HepG2 (cell line): Measurements from ENCODE around the gene CD180. TPM values are rescaled to one million over a fixed set of nuclear protein-coding genes. Genes with fewer than 3 reads are reported as not detected.
A peak's percentile ranks its signal among the peaks of the same experiment; 100 is the strongest.

ENCODE experiments used
- ATAC-seq: fragments of 200-7000 bp; cut with Tn5 transposase; 3 replicates; pipeline ENCODE4 v1.9.1; 2020; ENCODE audit warnings: mild to moderate bottlenecking, moderate library complexity
- BruUV-seq: library from RNA; stranded (reverse); fragments of 400-500 nt; replicated peaks from 2 replicates; lab custom pipeline; 2021; lab: Mats Ljungman, UMichigan
- CTCF ChIA-PET: fragments of 300-600 bp; formaldehyde crosslinking; extraction: SDS; loops from one replicate; lab custom pipeline; 2021; ENCODE audit warnings: low total read pairs, inconsistent platforms, low intra/inter-chr PET ratio; lab: Yijun Ruan, JAX
- POLR2A ChIA-PET: fragments of 350-600 bp; sonication (Branson Sonifier 250); formaldehyde crosslinking; loops from one replicate; lab custom pipeline; 2020; ENCODE audit warnings: antibody characterized with exemption, inconsistent platforms; lab: Yijun Ruan, JAX
- DNase-seq: peaks from one replicate; pipeline ENCODE4 v3.0.0-alpha.2; 2015; ENCODE audit warnings: low spot score
- FAIRE-seq: peaks from 3 replicates; lab custom pipeline; 2011; peaks lifted over from hg19 to GRCh38; lab: Jason Lieb, UNC
- H2AFZ ChIP-seq: one replicate; pipeline ENCODE4 v1.6.1; 2011; ENCODE audit warnings: low read length, inconsistent platforms
- H3K27ac ChIP-seq: fragments of 300-600 bp; 3 replicates; pipeline ENCODE4 v1.8.0; 2011; ENCODE audit warnings: mixed run types, mild to moderate bottlenecking, mixed read lengths, low read length, inconsistent platforms; ENCODE audit not compliant: insufficient read depth; ENCODE audit errors: extremely low read length
- H3K27me3 ChIP-seq, 2 experiments: fragments of 200-600 bp in 1 of 2; 2 replicates in 1 of 2; 3 replicates in 1 of 2; pipeline versions ENCODE4 v1.6.0 to v1.8.0; 2011; ENCODE audit warnings: low read length in 2 of 2, mild to moderate bottlenecking in 2 of 2, moderate library complexity in 2 of 2, inconsistent platforms in 1 of 2; ENCODE audit not compliant: insufficient read depth in 2 of 2, control insufficient read depth in 1 of 2
- H3K36me3 ChIP-seq, 2 experiments: fragments of 200-600 bp in 1 of 2; replicated peaks in 1 of 2; 2 replicates in 1 of 2; 3 replicates in 1 of 2; pipeline versions ENCODE4 v1.5.1 to v1.8.0; 2011; ENCODE audit warnings: low read length in 2 of 2, inconsistent platforms in 1 of 2; ENCODE audit not compliant: insufficient read depth in 2 of 2, control insufficient read depth in 1 of 2
- H3K4me1 ChIP-seq: 2 replicates; pipeline ENCODE4 v1.5.1; 2012; ENCODE audit warnings: low read length, inconsistent platforms; ENCODE audit not compliant: insufficient read depth
- H3K4me2 ChIP-seq: 2 replicates; pipeline ENCODE4 v1.6.0; 2011; ENCODE audit warnings: low read depth, low read length, inconsistent platforms
- H3K4me3 ChIP-seq, 3 experiments: fragments of 200-600 bp in 1 of 3; sonication (generic), shearing (Covaris generic) in 1 of 3; replicated peaks in 1 of 3; 2 replicates each; pipeline ENCODE4 v1.5.1; 2011 to 2016; ENCODE audit warnings: low read length in 3 of 3, inconsistent platforms in 2 of 3, low read depth in 2 of 3, mild to moderate bottlenecking in 2 of 3, control low read depth in 1 of 3, mixed read lengths in 1 of 3; ENCODE audit not compliant: insufficient read depth in 1 of 3
- H3K79me2 ChIP-seq: one replicate; pipeline ENCODE4 v1.6.1; 2011; ENCODE audit warnings: low read length, inconsistent platforms; ENCODE audit not compliant: insufficient read depth
- H3K9ac ChIP-seq: 2 replicates; pipeline ENCODE4 v1.6.0; 2011; ENCODE audit warnings: mild to moderate bottlenecking, low read depth, low read length, inconsistent platforms; ENCODE audit not compliant: insufficient read depth
- H3K9me3 ChIP-seq: 2 replicates; pipeline ENCODE4 v1.5.1; 2012; ENCODE audit warnings: mild to moderate bottlenecking, low read length
- H4K20me1 ChIP-seq: 2 replicates; pipeline ENCODE4 v1.6.0; 2011; ENCODE audit warnings: inconsistent platforms, mild to moderate bottlenecking, low read length, moderate library complexity; ENCODE audit not compliant: insufficient read depth
- AHR ChIP-seq: IDR thresholded peaks from 2 replicates; pipeline ENCODE4 v1.6.1; 2018; ENCODE audit warnings: missing genetic modification reagents, missing compliant biosample characterization
- ATF7-NPFF ChIP-seq: sonication (generic); formaldehyde crosslinking; IDR thresholded peaks from 2 replicates; pipeline ENCODE4 v1.8.1; 2023; ENCODE audit warnings: mild to moderate bottlenecking, low read depth, missing genetic modification reagents, moderate library complexity
- CC2D1A ChIP-seq: sonication (generic); formaldehyde crosslinking; IDR thresholded peaks from 2 replicates; pipeline ENCODE4 v1.8.1; 2023; ENCODE audit warnings: mild to moderate bottlenecking, missing genetic modification reagents
- SRSF9 ChIP-seq: fragments of 200-400 bp; formaldehyde crosslinking; IDR thresholded peaks from 2 replicates; pipeline ENCODE4 v1.6.1; 2018; ENCODE audit warnings: borderline replicate concordance, mild to moderate bottlenecking, low read depth, low read length; ENCODE audit not compliant: insufficient read depth, poor library complexity, severe bottlenecking
- TCF7L2 ChIP-seq: IDR thresholded peaks from 2 replicates; pipeline ENCODE4 v1.6.1; 2011; ENCODE audit warnings: mild to moderate bottlenecking, low read depth, low read length, moderate library complexity
- ZNF333 ChIP-seq: sonication (generic); formaldehyde crosslinking; IDR thresholded peaks from 2 replicates; pipeline ENCODE4 v1.4.0; 2020; ENCODE audit warnings: mild to moderate bottlenecking, missing genetic modification reagents, borderline replicate concordance
- ZNF776 ChIP-seq: sonication (generic); formaldehyde crosslinking; IDR thresholded peaks from 2 replicates; pipeline ENCODE4 v1.4.0; 2020; ENCODE audit warnings: mild to moderate bottlenecking, missing genetic modification reagents
- WGBS: methylation state at CpG from one replicate; pipeline ENCODE4 v1.1.6; 2017; ENCODE audit warnings: low lambda C conversion rate; 5-methylcytosine and 5-hydroxymethylcytosine counted together
- in situ Hi-C: cut with HindIII; loops from 2 replicates; pipeline ENCODE4 v1.10.0; 2017; ENCODE audit warnings: low pct_unique_long_range_greater_than_20kb; ENCODE audit not compliant: extremely low pct_ligation_motif_present
- intact Hi-C: fragments of 100-400 bp; cut with micrococcal nuclease; formaldehyde crosslinking; loops from one replicate; pipeline ENCODE4 v1.10.0; 2022; ENCODE audit not compliant: unreplicated experiment
- polyA plus RNA-seq, 8 experiments: library from polyadenylated mRNA; depleted of rRNA in 3 of 8; stranded (reverse) in 7 of 8; unstranded in 1 of 8; fragments of >200 nt; fragmentation: Illumina TruSeq in 4 of 8; extraction: Trizol in 4 of 8; gene quantifications; 2 replicates each; pipeline versions ENCODE4 v1.2.1 to v1.2.3, GENCODE V29; 2011 to 2016; ENCODE audit warnings: low read depth in 4 of 8, missing spikeins in 1 of 8, mixed read lengths in 1 of 8; ENCODE audit not compliant: insufficient read depth in 1 of 8
- total RNA-seq, 5 experiments: library from RNA; depleted of rRNA; stranded (reverse); fragments of >200 nt; fragmentation: Illumina TruSeq; extraction: Trizol; gene quantifications; 2 replicates each; pipeline ENCODE4 v1.2.3, GENCODE V29; 2016; ENCODE audit warnings: low read depth in 1 of 5
- TF ChIP-seq, protein P1 (sequence below): sonication (generic); formaldehyde crosslinking; conservative IDR thresholded peaks from 2 replicates; pipeline ENCODE4 v1.8.1; 2023; ENCODE audit warnings: missing genetic modification reagents

CD180 gene
- total and polyA plus RNA-seq, 2 of the 13 experiments (the other 11 are each of a cell fraction or from before 2014, with no cell fraction given): not detected

DNA sequence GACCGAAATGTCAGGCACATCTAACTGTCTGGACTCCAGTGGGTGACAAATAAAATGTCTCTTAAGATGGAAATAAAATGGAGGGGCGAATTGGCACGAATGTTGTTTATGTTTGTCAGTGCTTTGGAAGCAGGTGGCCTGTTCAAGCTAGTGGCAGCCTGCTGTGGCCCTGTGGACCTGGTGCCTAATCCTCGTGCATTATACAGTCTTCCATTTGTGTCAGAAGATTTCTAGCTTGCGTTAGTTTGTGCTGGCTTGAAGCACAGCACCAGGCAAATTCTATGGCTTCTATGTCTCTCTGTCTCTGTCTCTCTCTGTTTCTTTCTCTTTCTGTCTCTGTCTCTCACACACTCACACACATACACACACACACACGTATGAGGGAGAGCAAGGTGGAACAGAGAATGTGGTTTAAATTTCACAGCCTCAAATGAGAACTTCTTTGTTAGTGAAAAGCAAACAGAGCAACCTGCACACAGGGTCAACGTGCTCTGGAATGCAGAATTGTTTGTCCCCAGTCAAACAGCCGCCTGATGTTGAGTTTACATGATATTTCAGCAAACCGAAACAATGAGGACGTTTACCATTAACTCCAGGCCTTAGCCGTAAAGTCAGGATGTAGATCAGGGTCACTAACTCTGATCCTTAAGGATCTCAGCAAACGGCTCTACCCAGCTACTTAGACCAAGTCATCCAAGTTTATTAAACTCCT lies 39.0 kb upstream of the CD180 start (continued):
- TF ChIP-seq, protein P1, sequence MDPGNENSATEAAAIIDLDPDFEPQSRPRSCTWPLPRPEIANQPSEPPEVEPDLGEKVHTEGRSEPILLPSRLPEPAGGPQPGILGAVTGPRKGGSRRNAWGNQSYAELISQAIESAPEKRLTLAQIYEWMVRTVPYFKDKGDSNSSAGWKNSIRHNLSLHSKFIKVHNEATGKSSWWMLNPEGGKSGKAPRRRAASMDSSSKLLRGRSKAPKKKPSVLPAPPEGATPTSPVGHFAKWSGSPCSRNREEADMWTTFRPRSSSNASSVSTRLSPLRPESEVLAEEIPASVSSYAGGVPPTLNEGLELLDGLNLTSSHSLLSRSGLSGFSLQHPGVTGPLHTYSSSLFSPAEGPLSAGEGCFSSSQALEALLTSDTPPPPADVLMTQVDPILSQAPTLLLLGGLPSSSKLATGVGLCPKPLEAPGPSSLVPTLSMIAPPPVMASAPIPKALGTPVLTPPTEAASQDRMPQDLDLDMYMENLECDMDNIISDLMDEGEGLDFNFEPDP (CRISPR knock-in tag): no peak

DNA sequence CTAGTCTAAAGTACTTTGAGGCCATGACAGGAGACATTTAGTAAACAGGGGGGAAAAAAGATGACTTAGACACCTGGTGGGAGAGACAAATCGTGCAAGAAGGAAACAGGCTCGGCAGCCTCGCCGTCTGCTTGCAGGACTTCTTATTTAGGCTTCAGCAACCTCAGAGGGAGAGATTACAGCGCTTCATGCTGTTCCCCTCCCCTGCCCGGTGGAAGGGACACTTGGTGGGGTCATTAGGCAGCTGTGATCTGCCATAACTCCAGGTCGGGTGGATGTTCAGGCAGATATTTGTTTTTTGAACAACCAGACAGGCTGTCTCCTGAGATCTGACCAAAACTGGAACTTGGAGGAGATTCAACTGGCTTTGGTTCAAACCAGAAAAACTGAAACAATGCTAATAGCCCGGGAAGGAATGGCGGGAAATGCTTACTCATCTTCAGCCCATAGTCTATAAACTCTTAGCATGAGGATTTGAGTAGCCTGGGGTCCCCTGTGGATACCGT lies 38.1 kb upstream of the CD180 start:
- FAIRE-seq (no peak), DNase-seq (peak; percentile 39), ATAC-seq (no peak)
- CTCF ChIA-PET: no interaction called here
- Histone ChIP-seq H4K20me1 (no peaks in the 10 kb centered on the region), H3K9me3 (no peaks in the 10 kb centered on the region), H3K4me3 (no peak overlapping the region), H3K79me2 (no peaks in the 10 kb centered on the region), H2AFZ (no peak overlapping the region), H3K27ac (peak overlapping the region; percentile 14), H3K4me1 (peaks cover 33% of the 10 kb centered on the region), H3K9ac (no peak overlapping the region), H3K4me2 (0 out of 2 replicates have a peak overlapping the region, but pooled peaks have one; percentile 29), H3K36me3 (no peaks in the 10 kb centered on the region), H3K27me3 (no peaks in the 10 kb centered on the region)
- intact Hi-C loops: no loop called here
- in situ Hi-C loops: no loop called here
- BruUV-seq: no TSS peak
- TF ChIP-seq TCF7L2: no peak
- TF ChIP-seq SRSF9: no peak
- no peak for TF ChIP-seq ZNF333 (CRISPR knock-in tag)
- no peak for TF ChIP-seq CC2D1A (CRISPR knock-in tag)
- TF ChIP-seq AHR (CRISPR knock-in tag): no peak
- TF ChIP-seq ATF7-NPFF (CRISPR knock-in tag): no peak
- TF ChIP-seq ZNF776 (CRISPR knock-in tag): no peak
- POLR2A ChIA-PET: no interaction called here
- WGBS: 73% methylated on average over 7 of the region's 10 CpGs
